NCI-H187 treated with DMSO at 0.1 percent for 48 hours (cell line): ENCODE measurements around the gene SP110.
"Not testable (repeated sequence)": the region's sequence is repeated elsewhere in the genome, so short reads cannot be mapped to it uniquely, and the experiment has no call there.

Experiments
- DNase-seq: peaks from one replicate; lab custom pipeline; 2025; lab: John Stamatoyannopoulos, UW

The SP110 gene

GRCh38 chr2:230224458-230224857 is 4.7 kb upstream of the SP110 start:
- DNase-seq, result no peak

GRCh38 chr2:230222829-230223228 is 3.0 kb upstream of the SP110 start:
- not testable (repeated sequence) for DNase-seq

GRCh38 chr2:230221493-230221892 is 1.7 kb upstream of the SP110 start:
- no peak for DNase-seq

- DNase-seq, result no peak
Observed at GRCh38 chr2:230220347-230220969, 674 bp upstream of the SP110 start.

- DNase-seq, result no peak
Observed at GRCh38 chr2:230218421-230218820, 1.4 kb downstream of the SP110 start.

GRCh38 chr2:230217424-230217823 is 2.4 kb downstream of the SP110 start:
- no peak for DNase-seq

- DNase-seq, result no peak
Observed at GRCh38 chr2:230216489-230216888, 3.3 kb downstream of the SP110 start.

- no peak for DNase-seq
Observed at GRCh38 chr2:230209422-230210051, 10.2 kb downstream of the SP110 start.

- no peak for DNase-seq
Observed at GRCh38 chr2:230208576-230208975, 11.2 kb downstream of the SP110 start.

GRCh38 chr2:230205721-230206120 is 14.1 kb downstream of the SP110 start:
- DNase-seq, result no peak

- no peak for DNase-seq
Observed at GRCh38 chr2:230205034-230205433, 14.8 kb downstream of the SP110 start.

GRCh38 chr2:230203110-230203676 is 16.6 kb downstream of the SP110 start:
- DNase-seq, result no peak

GRCh38 chr2:230202430-230203109 is 17.2 kb downstream of the SP110 start:
- DNase-seq, result no peak

- no peak for DNase-seq
Observed at GRCh38 chr2:230184727-230185578, 34.8 kb downstream of the SP110 start.

GRCh38 chr2:230181195-230181594 is 38.6 kb downstream of the SP110 start:
- no peak for DNase-seq

- no peak for DNase-seq
Observed at GRCh38 chr2:230179907-230180306, 39.9 kb downstream of the SP110 start.

- DNase-seq, result no peak
Observed at GRCh38 chr2:230178546-230179485, 41.0 kb downstream of the SP110 start.

GRCh38 chr2:230176996-230177395 is 42.8 kb downstream of the SP110 start:
- DNase-seq, result no peak

GRCh38 chr2:230174466-230174865 is 45.3 kb downstream of the SP110 start:
- DNase-seq, result no peak

- no peak for DNase-seq
Observed at GRCh38 chr2:230172852-230173251, 46.9 kb downstream of the SP110 start.

GRCh38 chr2:230172156-230172555 is 47.6 kb downstream of the SP110 start:
- DNase-seq, result no peak
